ENCODE results near the gene KANSL1L.
"Not testable (repeated sequence)": the region's sequence is repeated elsewhere in the genome, so short reads cannot be mapped to it uniquely, and the experiment has no call there.

Gene KANSL1L

DNA sequence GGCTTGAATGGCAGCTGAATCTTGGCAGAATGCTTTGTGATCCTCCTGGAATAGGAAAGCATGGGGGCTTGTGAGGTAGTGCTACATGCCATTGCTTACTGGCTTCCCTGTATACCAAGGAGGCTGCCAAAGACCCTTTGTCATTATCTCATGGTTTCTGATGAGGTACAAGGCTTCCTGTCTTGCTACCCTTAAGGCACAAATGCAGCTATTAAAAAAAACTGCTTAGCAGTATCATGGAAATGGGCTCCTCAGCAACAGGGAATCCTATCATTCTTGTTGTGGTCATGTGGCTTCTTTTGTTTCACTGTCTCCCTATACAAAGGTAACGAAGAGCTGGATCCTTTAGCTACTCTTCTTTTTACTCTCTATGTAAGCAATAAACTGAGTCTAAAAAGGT is 6.6 kb upstream of the KANSL1L start:
- no peak for DNase-seq

DNA sequence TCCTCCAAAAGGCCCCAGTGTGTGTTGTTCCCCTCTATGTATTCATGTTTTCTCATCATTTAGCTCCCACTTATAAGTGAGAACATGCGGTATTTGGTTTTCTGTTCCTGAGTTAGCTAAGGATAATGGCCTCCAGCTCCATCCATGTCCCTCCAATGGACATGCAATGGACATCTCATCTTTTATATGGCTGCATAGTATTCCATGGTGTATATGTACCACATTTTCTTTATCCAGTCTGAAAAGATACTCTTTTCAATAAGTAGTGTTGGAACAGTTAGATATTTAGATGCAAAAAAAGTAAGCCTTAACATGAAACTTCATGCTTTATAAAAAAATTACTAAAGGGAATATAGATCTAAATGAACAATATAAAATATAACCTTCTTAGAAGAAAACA is 5.9 kb upstream of the KANSL1L start:
- DNase-seq = not testable (repeated sequence)

DNA sequence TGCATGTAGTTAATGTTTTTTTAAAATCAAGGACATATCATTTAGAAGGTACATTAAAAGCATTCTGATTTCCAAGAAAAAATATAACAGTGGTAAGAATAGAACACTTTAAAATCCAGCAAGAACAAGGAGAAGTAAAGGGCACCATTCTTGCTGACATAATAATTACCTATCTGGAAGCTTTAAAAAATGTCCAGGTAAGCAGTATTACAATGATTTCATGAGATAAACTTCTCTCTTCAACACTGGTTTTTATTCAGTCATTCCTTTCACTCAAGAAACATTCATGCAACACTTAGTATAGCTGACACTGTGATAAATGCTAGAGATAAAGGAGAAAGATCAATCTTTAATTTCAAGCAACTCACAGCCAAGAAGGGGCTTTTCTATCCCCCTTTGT is 2.9 kb upstream of the KANSL1L start:
- DNase-seq = no peak

DNA sequence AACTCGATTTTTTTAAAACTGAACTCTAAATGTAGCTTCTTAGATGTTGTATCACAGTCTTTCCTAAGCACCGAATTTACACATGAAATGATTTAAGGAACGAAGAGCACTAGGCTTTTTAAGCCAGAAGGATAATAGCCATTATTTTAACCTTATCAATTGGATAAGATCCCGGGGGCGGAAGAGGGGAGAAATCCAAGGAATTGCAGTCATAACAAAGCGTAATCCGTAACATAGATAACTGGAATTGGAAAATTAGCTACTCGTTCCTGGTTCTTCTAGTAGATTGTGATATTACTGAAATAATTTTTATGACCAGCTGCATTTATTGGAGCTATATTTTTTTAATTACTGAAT is 988 bp upstream of the KANSL1L start:
- no peak for DNase-seq

DNA sequence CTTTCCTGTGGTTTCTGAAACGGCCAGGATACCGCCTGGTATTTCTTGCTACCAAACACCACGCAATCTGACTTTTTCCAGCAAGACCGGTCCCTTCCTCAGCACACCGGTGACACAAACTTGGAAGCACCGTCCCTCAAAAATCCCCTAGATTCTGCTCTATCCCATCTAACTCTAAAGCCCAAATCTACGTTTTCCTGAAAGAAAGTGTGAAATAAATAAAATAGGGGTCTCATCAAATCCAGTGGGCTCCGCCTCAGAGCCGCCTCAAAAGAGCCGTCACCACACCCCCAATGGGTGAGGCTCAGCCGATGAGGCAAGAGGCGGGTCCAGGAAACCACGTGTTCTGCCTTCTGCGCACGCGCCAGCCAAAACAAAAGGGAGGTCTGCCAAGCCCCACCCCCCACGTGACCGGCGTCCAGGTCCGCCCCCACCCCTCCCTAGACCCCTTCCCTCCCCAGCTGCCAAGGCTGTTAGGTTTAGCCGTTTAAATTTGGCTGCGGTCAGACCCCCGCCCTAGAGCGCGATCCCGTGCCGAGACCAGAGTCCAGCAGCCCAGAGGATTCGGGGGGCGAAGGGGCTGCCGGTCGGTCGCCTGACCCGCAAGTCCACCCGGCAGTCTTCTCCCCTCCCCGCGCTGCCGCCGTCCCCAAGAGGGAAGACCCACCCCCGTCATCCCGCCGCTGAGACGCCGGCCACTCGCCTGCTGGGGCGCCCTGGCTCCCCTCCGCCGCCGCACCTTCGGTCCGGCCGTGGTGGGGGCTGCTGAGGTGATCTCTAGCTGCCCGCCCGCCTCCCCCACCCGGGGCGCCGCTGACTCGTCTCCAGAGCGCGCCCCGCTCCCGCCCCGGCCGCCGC is 534 bp downstream of the KANSL1L start:
- peak; percentile 87 to 98 (median 95) for DNase-seq

DNA sequence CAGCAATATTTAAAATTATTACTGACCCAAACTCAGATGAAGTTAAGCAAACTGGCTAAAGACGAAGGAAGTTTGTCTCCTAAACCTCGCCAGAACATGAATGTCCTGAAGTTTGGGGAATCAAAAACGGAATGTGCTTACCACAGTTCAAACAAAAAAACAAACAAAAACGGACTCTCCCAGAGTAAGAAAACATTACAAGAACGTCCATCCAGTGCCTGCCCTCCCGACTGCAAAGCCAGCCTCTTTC is 1.1 kb downstream of the KANSL1L start:
- DNase-seq = no peak

DNA sequence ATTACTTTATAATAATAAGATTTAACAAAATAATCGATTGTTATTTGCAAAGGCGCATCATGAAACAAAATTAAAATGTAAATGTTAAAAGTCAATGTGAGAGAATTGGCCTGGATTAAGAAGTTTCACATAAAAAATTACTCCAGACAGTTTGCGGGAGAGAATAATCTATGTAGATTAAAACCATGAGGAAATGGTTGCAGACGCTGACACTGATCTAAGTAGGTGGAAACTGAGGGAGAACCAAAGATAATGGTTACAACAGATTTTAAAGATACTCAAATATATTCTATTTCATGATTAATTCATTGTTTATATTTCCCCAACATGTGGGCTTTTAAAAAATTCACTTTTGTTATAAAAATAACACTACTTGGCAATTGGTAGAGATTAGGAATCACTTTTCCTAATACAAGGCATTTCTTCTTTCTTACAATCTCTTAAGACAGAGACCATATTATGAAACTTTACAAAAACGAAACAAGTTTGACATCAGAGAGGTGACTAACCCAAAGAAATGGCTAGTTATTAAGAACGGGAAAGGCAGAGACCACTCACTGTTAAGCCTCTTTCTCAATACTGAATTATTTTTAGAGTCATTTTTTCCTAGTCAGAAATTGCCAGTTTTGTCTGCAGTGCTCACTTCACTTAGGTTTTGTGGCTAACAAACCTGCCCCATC is 1.6 kb downstream of the KANSL1L start:
- DNase-seq = no peak

DNA sequence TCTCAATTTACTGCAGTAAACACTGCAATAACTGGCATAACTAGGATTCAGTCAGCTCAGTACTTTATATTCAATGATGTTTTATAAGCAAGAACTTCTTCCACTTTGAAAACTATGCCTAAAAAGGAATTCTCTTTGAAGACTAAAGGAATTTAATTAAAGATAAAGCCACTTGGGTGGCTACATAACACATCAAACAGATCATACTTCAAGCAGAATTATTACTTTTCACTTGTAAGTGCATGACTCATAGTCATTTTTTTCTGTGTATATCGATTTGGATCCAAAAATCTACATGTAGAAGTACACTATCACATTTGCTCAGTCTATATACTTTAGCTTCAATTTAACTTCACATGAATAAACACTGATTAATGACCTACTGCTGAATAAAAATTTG is 4.0 kb downstream of the KANSL1L start:
- DNase-seq = peak in 1 of 3 experiments; percentile 30

DNA sequence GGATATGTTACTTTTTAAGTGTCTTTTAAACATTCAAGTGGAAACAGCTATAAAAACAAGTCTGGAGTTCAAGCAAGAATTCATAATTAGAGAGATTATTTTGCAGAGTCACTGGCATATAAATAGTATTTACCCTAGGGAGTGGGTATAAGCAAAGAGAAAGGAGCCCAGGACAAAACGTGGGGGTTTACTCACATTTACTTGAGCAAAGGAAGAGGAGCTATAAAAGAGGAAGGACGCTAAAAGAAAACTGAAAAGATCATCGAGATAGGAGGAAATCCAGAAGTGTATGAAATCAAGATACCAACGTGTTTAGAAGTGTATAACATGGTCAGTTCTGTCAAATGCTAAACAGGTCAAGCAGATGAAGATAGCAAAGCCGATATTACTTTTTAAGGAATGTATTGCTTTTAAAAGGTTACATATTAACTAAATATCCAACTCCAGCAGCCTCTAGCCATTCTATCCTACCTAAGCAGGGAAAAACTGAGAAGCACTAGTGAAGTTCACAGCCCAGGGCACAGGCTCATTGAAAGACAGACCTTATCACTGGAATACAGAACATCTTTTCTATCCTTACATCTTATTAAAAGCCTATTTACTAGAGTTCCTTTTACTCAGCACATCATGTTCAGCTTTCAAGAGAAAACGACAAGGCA is 8.6 kb downstream of the KANSL1L start:
- no peak for DNase-seq

DNA sequence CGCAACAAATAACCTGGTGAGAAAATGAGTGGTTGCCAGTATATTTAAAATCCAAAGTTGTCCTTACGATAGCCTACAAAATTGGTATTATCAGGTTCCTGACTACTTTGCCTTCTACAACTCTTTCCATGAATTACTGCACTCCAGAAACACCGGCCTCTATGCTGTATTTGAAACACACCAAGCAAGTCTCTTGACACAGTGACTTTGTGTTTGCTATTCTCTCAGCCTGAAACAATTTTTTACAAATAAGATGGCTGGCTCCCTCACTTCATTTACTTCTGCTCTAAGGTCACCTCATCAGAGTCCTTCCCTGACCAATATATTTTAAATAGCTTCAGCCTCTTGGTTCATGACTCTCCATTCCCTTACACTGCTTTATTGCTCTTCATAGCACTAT is 12.2 kb downstream of the KANSL1L start:
- DNase-seq = no peak

DNA sequence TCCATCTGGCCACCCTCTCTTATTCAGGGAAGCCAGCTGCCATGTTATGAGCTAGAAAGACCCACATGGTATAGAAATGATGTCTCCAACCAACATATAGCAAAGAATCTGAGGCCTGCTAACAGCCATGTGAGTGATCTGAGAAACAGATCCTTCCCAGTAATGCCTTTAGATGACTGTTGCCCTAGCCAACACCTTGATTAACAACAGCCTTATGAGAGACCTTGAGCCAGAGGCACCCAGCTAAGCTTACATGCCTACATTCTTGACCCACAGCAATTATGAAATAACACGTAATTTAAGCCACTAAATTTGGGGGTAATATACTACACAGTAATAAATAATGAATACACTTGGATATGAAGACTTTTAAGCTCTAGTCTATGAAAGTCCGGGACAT is 13.0 kb downstream of the KANSL1L start:
- no peak for DNase-seq

DNA sequence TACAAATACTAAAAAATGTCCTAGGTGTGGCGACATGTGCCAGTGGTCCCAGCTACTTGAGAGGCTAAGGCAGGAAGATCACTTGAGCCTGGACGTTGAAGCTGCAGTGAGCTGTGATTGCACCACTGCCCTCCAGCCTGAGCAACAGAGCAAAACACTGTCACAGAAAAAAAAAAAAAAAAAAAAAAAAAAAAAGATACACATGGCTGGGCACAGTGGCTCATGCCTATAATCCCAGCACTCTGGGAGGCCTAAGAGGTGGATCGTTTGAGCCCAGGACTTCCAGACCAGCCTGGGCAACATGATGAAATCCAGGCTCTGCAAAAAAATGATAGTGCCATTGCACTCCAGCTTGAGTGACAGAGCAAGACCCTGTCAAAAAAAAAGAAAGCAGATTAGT is 13.7 kb downstream of the KANSL1L start:
- no peak for DNase-seq

DNA sequence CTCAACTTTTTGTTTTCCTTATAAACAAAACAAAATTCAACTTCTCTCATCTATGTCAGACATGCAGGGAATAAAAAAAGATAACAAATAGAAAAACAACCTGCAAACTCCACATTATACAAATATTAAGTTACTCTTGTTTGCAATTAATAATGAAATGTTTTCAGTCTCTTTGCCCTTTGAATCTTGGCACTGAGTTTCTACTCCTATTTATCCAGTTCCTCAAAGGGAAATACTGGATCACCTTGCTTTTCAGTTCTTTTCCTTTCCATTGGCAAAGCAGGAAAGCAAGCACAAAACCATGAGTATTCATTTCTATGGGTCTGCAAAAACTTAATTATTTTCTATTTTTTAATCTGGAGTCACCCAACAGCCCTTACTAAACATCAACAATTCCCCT is 23.6 kb downstream of the KANSL1L start:
- DNase-seq = no peak

DNA sequence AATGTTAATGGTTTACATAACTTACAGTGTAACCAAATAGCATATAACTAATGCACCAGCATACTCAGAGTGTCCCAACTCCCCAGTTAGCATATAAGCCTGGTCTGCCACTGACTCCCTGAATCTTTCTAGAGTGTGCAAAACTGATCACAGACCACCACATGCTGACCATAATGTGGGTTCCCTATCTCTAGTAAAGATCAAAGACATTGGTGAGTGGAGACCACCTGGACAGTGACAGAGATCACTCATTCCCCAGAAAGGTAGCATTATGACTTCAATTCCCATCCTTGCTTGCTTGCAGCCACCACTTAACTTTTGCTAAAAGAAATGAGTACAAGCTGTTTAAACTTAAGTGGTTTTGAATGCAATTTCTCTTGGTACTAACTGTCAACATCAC is 39.0 kb downstream of the KANSL1L start:
- DNase-seq = no peak

DNA sequence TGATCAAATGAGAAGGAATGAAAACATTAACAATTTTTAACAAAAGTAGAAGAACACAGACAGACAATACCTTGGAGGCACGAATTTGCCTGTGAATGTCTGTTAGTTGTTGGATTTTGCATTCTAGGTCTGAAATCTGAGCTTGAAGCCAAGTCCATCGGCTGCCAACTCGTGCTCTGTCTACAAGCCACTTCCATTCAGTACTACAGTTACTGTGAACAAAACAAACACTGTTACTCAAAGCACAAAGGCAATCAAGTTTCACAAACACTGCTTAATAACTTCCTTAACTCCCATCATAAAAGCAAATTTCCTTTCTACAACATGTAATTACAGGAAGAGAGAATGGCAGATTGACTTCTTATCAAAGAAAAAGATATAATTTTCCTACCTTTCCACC is 42.2 kb downstream of the KANSL1L start:
- peak in 2 of 3 experiments; percentile 9 to 67 for DNase-seq

DNA sequence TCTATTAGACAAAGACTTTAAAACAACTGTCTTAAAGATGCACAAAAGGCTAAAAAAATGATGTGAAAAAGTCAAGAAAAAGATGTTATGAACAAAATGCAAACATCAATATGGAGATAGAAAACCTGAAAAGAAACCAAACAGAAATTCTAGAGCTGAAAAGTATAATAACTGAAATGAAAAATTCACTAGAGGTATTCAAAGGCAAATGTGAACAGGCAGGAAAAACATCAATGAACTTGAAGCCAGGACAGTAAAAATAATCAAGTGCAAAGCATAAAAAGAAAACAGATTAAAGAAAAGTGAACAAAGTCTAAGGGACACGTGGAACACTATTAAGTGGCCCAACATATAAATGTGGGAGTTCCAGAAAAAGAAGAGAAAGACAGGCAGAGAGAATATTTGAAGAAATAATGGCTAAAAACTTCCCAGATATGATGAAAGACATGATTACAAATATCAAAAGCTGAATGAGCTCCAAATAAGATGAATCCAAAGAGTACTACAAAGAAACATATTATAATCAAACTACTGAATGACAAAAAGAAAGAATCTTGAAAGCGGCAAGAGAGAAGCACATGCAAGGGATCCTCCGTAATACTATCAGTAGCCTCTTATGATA is 57.5 kb downstream of the KANSL1L start:
- DNase-seq = no peak

DNA sequence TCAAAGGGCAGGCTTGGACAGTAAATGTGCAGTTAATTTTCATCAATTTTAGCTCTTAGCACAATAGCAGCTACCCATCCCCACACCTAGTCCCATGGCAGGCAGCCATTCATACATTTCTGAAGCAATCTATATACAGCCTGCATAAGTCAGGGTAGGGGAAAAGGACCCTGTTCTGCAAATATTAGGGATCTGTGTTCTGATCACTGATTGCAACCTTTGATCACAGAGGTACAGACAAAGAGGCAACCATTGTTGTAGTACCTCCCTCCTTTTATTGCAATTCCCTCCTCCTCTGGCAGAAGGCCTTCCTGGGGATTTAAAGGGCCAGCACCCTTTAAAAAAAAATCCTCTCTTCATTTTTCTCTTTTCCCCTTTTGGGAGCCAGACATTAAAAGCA is 58.3 kb downstream of the KANSL1L start:
- no peak for DNase-seq

DNA sequence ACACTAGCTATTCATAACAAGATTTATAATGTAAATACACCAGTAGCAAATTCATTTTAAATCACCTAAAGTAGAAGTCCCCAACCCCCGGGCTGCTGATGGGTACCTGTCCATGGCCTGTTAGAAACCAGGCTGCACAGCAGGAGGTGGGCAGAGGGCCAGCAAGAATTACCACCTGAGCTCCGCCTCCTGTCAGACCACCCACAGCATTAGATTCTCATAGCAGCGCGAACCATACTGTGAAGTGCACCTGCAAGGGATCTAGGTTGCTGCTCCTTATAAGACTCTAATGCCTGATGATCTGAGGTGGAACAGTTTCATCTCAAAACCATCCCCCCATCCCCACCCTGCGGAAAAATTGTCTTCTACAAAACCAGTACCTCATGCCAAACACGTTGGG is 71.3 kb downstream of the KANSL1L start:
- DNase-seq = peak in 2 of 3 experiments; percentile 1 to 47

DNA sequence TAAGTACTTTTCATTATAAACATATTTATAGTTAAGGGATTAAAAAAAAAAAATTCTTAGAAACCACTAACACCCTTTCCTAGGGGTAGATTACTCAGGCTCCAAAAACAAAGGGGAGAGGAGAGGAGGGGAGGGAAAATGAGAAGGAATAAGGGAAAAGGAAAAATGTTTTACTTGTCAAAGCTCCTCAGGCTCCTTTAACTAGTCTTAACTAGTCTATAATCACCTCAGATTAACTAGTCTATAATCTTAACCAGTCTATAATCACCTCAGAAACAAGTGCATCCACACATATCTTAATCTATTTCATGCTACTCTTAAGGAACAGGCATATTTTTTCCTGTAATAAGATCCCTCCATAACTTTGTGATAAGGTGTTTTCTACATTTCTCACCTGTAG is 76.4 kb downstream of the KANSL1L start:
- DNase-seq = no peak

DNA sequence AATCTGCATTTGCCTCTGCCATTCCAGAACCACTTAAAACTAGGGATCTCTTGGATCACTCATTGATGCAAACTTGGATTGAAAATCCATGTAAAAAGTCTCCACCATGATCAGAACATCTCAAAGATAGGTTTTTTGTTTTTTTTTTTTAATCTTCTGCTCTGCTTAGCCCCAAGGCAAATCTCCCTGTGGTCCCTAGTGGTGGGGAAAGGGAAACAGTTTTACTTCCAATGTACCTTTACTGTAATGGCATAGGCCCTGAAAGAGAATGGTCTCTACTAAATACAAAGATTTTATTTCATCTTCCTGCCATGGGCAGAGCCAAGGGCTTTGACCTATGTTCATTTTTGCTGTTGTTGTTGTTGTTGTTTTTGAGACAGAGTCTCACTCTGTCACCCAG is 78.4 kb downstream of the KANSL1L start:
- no peak for DNase-seq

DNA sequence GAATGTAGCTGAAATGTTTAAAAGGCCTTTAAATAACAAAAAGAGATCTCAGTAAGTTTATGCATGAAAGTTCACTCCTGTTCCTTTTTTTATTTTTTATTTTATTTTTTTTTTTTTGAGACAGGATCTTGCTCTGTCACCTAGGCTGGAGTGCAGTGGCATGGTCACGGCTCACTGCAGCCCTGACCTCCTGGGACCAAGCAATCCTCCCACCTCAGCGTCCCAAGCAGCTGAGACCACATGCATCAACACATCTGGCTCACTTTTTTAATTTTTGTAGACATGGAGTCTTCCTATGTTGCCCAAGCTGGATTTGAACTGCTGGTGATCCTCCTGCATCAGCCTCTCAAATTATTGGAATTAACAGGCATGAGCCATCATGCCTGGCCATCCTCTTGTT is 84.3 kb downstream of the KANSL1L start:
- no peak for DNase-seq

DNA sequence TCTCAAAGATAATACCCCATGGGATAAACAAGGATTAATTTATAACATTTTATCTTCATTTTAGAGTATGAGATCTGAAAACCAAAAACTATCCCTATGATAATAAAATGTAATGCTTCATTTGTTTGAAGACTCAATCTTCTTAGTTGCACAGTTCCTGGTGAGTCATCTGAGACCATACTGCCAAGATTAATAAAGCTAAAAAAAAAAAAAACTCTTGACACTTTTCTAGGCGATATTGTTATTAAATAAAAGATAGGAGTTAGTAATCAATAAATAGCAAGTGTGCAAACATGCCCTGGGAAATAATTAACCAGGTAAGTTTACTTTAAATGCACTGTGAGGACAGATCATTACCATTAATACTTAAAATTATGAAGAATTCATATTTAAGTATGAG is 84.9 kb downstream of the KANSL1L start:
- no peak for DNase-seq

DNA sequence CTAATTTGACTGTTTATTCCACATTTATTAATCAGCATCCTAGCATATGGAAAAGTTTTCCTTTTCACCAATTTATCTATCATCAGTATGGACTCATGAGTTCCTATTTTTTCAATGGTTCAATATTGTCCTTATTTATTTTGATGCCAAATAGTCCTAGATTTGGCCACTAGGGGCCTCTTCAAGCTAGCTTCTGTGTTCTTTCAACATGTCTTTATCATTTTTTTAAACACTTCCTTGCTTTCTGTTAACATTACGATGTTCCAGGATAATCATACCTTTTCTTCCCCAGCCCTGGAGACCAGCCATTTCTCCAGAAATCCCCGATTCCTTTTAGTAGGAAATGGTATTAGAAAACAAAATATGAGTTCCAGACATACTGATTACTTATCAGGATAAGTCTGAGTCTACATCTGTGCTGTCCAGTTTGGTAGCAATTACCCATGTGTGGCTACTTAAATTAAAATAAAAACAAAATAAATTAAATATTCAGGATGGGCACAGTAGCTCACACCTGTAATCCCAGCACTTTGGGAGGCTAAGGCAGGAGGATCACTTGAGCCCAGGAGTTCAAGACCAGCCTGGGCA is 98.2 kb downstream of the KANSL1L start:
- DNase-seq = peak in 2 of 3 experiments; percentile 15 to 36

DNA sequence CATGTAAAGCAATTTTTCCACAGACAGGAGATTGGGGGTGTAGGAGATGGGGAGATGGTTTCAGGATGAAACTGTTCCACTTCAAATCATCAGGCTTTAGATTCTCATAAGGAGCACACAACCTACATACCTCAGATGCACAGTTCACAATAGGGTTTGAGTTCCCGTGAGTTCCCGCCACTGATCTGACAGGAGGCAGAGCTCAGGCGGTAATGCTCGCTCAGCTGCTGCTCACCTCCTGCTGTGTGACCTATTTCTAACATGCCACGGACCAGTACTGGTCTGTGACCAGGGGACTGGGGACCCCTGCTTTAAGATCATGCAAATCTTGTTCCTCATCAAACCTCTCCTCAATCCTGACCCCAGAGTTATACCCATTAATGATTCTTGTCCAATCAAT is 98.7 kb downstream of the KANSL1L start:
- DNase-seq = peak in 1 of 3 experiments; percentile 9

Data from NCI-H1417 (cell line).